Measurements from ENCODE around the gene HLA-E. TPM values are rescaled to one million over a fixed set of nuclear protein-coding genes. Genes with fewer than 3 reads are reported as not detected.

HLA-E gene
- total and polyA plus RNA-seq, 10 of the 15 experiments (the other 5 are each of a cell fraction or from before 2014, with no cell fraction given): 35.1 to 483 (median 267) TPM

DNA sequence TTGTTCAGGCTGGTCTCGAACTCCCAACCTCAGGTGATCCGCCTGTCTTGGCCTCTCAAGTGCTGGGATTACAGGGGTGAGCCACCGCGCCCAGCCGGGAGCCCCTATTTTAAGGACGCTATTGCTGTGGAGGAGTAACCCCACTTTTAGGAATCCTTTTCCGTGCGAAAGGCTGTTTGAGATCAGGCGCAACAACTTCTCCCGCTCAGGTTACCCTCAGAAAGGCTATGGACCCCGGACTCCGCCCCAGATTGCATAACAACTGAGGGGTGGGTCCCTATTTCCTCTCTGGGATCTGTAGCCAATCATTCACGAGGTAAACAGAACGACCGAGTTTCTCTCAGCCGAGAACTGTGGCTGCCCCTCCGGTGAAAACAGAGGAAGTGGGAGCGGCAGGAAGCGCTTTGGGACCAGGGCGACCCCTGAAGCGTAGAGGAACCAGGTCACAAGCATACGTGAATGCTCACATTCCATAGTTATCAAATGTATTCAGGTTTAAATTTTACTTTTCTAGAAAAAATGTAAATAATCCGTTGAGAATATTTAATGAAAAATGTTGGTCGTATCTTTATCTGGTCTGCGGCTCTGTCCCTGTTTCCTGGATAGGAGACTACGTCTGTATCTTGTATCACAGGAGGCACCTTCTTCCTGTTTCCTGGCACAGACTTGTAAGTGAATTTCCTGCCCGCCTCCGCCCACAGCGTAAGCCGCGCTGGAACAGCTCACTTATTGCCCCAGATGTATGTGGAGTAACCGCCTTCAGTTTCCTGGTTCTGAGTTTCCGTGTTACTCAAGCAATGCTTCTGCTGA, 26.8 kb downstream of the HLA-E start (continued):
- TF ChIP-seq BHLHE40 (IDR thresholded peaks at IDR 0.05; ENCODE audit: borderline replicate concordance in 1 of 2, low read depth in 2 of 2, low read length in 1 of 2): no peak
- no peak for TF ChIP-seq FOS (IDR thresholded peaks at IDR 0.05; ENCODE audit: borderline replicate concordance, extremely low read depth, insufficient read length)
- TF ChIP-seq, protein P1, sequence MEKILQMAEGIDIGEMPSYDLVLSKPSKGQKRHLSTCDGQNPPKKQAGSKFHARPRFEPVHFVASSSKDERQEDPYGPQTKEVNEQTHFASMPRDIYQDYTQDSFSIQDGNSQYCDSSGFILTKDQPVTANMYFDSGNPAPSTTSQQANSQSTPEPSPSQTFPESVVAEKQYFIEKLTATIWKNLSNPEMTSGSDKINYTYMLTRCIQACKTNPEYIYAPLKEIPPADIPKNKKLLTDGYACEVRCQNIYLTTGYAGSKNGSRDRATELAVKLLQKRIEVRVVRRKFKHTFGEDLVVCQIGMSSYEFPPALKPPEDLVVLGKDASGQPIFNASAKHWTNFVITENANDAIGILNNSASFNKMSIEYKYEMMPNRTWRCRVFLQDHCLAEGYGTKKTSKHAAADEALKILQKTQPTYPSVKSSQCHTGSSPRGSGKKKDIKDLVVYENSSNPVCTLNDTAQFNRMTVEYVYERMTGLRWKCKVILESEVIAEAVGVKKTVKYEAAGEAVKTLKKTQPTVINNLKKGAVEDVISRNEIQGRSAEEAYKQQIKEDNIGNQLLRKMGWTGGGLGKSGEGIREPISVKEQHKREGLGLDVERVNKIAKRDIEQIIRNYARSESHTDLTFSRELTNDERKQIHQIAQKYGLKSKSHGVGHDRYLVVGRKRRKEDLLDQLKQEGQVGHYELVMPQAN (conservative IDR thresholded peaks at IDR 0.05): peak; percentile 35; the same call in 1 of the 2 replicates
- TF ChIP-seq IKZF1 (conservative IDR thresholded peaks at IDR 0.05): peak; percentile 93
- peak; percentile 44; the same call in 1 of the 2 replicates for TF ChIP-seq FOXM1 (IDR thresholded peaks at IDR 0.05; ENCODE audit: low read depth, low read length)
- no peak for TF ChIP-seq CTCF (IDR thresholded peaks at IDR 0.05 in 2 of 3, conservative IDR thresholded peaks at IDR 0.05 in 1 of 3; ENCODE audit: control insufficient read depth in 2 of 3, extremely low read depth in 1 of 3, insufficient read depth in 1 of 3, low read depth in 3 of 3, low read length in 3 of 3)
- TF ChIP-seq, protein P2, sequence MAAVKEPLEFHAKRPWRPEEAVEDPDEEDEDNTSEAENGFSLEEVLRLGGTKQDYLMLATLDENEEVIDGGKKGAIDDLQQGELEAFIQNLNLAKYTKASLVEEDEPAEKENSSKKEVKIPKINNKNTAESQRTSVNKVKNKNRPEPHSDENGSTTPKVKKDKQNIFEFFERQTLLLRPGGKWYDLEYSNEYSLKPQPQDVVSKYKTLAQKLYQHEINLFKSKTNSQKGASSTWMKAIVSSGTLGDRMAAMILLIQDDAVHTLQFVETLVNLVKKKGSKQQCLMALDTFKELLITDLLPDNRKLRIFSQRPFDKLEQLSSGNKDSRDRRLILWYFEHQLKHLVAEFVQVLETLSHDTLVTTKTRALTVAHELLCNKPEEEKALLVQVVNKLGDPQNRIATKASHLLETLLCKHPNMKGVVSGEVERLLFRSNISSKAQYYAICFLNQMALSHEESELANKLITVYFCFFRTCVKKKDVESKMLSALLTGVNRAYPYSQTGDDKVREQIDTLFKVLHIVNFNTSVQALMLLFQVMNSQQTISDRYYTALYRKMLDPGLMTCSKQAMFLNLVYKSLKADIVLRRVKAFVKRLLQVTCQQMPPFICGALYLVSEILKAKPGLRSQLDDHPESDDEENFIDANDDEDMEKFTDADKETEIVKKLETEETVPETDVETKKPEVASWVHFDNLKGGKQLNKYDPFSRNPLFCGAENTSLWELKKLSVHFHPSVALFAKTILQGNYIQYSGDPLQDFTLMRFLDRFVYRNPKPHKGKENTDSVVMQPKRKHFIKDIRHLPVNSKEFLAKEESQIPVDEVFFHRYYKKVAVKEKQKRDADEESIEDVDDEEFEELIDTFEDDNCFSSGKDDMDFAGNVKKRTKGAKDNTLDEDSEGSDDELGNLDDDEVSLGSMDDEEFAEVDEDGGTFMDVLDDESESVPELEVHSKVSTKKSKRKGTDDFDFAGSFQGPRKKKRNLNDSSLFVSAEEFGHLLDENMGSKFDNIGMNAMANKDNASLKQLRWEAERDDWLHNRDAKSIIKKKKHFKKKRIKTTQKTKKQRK (IDR thresholded peaks at IDR 0.05; ENCODE audit: low read depth, low read length): no peak
- no peak for TF ChIP-seq SP1 (IDR thresholded peaks at IDR 0.05; ENCODE audit: low read depth, low read length)
- peak; percentile 89 to 92 for TF ChIP-seq IKZF2 (IDR thresholded peaks at IDR 0.05)
- TF ChIP-seq E2F4 (IDR thresholded peaks at IDR 0.05; ENCODE audit: low read depth, low read length): no peak
- TF ChIP-seq HCFC1 (IDR thresholded peaks at IDR 0.05; ENCODE audit: low read length): no peak

Data from GM12878 (cell line).